GM10847 (cell line): ENCODE measurements around the gene PLEKHA1.

Experiments used
- POLR2A ChIP-seq: IDR thresholded peaks from 2 replicates; pipeline ENCODE4 v1.6.1; 2011; ENCODE audit not compliant: insufficient read length; ENCODE audit errors: extremely low read depth

The PLEKHA1 gene

GRCh38 chr10:122468926-122469781 is 94.6 kb downstream of the PLEKHA1 start:
- TF ChIP-seq POLR2A: no peak

DNA sequence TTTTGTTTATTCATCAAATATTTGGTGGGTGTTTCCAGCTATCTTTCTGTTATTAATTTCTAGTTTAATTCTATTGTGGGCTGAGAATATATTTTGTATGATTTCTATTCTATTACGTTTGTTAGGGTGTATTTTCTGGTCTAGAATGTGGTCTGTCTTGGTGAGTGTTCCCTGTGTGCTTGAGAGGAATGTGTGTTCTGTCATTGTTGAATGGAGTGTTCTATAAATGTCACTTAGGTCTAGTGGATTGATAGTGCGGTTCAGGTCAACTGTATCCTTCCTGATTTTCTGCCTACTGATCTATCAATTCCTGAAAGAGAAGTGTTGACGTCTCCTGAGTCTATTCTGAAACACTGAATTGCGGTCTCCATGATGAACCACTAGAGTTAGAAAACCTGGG is 95.3 kb downstream of the PLEKHA1 start:
- TF ChIP-seq POLR2A: no peak

DNA sequence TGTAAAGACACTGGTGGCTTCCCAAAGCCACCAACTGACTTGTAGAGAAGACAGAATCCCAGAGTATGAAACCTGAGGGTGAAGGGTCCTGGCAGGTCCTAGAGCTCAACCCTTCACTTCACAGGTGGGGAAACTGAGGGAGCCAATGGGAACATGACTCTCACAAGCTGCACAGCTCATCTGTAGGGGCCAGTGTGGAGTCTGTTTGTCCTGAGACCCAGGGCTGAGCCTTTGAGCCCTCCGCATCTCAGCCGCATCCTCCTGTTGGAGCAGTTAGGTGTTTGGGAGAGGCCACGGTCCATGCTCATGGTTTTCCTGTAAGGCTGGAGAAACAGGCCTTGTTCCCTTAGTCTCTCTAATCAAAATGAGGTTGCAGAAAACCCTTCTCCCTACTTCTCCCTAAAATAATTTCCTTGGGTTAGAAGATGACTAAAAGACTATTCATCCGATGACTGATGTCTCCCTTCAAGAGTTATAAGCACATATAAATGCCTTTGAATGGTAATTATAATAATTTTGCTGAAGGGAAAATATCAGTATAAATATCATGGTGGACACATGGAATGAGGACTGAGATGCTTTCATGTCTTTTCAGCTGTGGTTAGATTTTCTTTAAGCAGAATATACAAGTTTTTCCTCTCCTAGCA is 97.1 kb downstream of the PLEKHA1 start:
- no peak for TF ChIP-seq POLR2A

DNA sequence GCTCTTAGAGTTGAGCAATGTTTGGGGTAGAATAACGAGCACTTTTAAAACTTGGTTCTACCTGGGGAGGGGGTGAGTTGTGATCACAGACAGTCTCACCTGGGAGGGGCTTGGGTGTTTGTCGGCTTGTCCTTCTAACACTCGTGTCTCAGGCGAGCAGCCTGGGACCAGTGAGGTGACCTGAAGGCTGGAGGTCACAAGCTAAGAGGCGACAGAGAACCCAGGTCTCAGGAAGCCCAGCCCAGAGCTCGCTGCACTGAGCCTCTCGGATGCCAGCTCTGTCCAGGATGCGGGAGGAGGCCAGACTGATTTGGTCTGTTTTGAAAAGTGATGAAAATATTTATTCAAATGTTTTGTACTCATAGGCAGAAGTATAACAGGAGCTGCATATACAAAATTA is 98.6 kb downstream of the PLEKHA1 start:
- TF ChIP-seq POLR2A: no peak

DNA sequence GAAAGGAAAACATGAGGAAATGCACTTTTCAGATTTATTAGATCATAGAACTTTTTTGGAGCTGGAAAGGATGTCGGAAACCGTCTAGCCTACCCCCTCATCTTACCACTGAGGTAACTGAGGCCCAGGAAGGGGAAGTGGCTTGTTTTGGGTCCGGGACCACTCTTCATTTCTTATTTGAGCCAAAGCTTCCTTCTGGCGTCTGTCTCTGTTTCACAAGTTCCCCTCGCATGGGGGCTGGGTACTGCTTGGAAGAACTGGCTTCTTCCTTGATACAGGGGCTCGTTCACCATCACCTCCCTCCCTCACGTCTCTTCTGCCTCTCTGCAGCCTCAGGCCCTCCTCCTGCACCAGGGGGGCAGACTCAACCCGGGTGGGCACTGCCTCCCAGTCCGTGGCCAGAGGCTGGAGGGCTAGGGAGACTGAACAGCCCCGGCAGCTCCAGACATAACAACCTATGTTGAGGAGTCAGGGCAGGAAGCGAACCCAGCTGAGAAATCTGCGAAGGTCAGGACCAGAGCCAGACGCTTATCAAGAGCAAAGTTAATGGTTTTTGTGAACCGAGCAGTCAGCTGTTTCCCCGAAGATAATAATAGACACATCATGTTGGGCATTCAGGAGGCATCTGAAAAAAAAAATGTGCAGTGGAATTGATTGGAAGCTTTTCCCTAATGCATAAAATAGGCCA is 99.8 kb downstream of the PLEKHA1 start:
- TF ChIP-seq POLR2A: no peak

- TF ChIP-seq POLR2A: no peak
Observed at GRCh38 chr10:122475100-122475499, 100.6 kb downstream of the PLEKHA1 start.

GRCh38 chr10:122475591-122476332 is 101.3 kb downstream of the PLEKHA1 start:
- TF ChIP-seq POLR2A: no peak

GRCh38 chr10:122476333-122476695 is 101.8 kb downstream of the PLEKHA1 start:
- no peak for TF ChIP-seq POLR2A

DNA sequence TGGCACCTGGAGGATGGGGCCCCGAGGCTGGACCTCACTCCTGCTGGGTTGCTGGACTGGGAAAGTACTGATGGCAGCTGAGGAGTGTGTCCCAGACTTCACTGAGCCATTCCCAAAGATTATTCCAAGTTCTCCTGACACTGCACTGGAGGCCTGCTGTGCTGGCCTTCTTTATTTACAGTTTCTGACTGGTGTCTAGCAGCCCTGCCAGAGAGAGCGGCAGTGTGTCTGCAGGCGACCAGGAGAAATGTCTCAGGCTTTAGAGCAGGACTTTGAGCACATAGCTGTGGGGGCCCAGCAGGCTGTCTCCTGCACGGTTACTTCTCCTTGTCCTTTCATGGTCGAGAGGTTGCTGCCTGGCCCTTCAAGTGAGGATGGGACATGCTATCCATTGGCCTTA is 102.9 kb downstream of the PLEKHA1 start:
- TF ChIP-seq POLR2A: no peak

- TF ChIP-seq POLR2A: no peak
Observed at GRCh38 chr10:122478971-122479370, 104.5 kb downstream of the PLEKHA1 start.

- no peak for TF ChIP-seq POLR2A
Observed at GRCh38 chr10:122480146-122480833, 105.8 kb downstream of the PLEKHA1 start.

DNA sequence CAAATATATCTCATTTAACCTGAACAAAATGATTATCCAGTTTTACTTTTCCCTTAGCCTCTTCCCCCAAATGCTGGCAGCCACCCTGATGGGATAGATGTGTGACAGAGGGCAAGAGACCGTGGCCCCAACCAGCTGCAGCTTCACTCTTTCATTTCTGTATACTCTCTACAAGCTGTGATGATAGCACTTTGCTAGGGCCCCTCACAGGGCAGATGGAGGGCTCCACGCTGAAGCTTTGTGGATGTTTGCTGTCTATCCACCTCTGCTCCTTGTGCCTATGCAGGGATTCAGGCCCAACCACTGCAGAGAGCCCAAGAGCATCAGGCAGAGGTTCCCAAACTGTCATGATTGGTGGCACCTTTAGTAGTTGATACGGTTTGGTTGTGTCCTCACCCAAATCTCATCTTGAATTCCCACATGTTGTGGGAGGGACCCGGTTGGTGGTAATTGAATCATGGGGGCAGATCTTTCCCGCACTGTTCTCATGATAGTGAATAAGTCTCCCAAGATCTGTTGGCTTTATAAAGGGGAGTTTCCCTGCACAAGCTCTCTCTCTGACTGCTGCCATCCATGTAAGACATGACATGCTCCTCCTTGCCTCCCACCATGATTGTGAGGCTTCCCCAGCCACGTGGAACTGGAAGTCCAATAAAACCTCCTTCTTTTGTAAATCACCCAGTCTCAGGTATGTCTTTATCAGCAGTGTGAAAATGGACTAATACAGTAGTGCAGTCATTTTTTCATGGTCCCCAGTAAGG is 107.0 kb downstream of the PLEKHA1 start:
- no peak for TF ChIP-seq POLR2A
